Epithelial cell of prostate (primary cell): Measurements from ENCODE around the gene EEF1AKMT1.
"Not testable (repeated sequence)": the region's sequence is repeated elsewhere in the genome, so short reads cannot be mapped to it uniquely, and the experiment has no call there.

Experiments used
- DNase-seq: peaks from one replicate; pipeline ENCODE4 v3.0.0-alpha.2; 2011; ENCODE audit warnings: low read depth, low spot score
- H3K27ac ChIP-seq: fragments of 450-650 bp; 2 replicates; pipeline ENCODE4 v1.5.1; 2017; ENCODE audit warnings: mild to moderate bottlenecking

Gene EEF1AKMT1

DNA sequence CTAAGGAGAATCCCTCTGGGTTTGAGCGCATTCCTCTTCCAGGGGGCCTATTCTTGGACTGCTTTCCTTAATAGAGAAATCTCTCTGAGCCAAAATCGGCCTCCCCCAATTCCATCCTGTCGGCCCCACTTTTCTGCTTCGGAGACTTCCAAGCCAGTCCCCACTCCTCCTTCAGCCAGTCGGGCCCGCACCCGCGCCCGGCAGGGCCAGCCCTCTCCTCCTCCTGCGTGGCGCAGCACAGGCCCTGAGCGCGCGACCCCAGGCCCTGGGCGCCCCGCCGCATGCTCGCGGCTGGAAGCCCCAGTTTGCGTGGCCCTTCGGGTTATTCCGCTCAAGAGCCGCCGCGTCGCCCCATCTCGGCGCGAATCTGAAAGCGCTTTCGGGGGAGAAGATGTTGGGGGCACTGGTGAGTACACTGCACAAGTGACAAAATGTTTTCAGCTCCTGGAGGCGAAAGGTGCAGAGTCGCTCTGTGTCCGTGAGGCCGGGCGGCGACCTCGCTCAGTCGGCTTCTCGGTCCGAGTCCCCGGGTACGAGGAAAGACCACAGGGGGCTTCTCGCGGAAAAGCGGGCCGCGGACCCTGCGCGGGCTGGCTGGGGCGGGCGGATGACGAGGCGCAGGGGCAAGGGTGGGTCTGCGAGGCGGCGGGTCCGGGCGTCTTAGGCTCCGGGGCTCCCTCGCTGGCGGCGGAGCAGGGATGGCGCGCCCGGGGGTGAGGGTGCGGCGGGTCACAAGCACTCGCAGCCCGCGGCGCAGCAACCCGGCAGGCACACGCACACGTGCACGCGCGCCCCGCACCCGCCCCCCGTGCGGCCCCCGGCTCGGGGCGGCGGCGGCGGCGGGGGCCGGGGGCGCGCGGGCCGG lies 70.6 kb downstream of the EEF1AKMT1 start, which contains the start of gene IL17D:
IL17D (plus strand) TSS at position 785 of the 865 bp plus-strand sequence. CDS start 303 bp downstream, outside the sequence.
- H3K27ac ChIP-seq, result no peak within 1 kb of the TSS
- DNase-seq, result no peak

DNA sequence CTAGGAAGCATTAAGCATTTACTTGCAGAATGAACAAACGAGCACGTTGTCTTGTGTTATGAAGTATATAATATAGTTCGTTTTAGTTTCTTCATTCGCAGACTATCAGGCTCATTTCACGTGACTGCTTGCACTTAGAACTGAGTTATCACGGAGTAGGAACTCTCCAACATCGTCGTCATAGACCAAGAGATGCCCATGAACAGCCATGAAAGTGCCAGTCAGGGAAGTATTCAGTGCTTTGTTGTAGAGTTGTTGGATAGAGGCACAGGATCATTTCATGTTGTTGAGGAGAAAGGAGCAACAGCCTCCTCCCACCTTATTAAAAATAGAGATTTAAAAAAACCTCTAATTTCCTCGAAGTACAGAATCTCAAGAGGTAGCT lies 71.2 kb downstream of the EEF1AKMT1 start:
- H3K27ac ChIP-seq, result no peak overlapping the region
- DNase-seq, result no peak

DNA sequence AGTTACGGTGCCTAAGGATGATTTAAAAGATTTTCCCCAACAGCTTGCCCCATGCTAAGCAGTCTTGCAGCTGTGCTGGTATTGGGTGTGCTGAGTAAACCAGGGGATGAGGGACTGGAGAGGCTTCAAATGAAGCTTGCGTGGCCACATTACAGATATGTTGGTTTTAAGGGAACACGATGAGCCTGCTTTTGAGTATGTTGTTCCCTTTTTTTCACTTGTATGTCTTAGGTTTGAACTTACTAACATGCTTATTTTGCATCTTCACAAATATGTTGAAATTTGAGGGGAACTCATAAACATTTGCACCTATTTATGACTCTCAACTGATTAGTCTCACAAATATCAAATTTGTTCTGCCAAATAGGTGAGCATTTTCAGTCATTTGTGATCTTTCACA lies 72.3 kb downstream of the EEF1AKMT1 start:
- H3K27ac ChIP-seq, result no peak overlapping the region
- no peak for DNase-seq

DNA sequence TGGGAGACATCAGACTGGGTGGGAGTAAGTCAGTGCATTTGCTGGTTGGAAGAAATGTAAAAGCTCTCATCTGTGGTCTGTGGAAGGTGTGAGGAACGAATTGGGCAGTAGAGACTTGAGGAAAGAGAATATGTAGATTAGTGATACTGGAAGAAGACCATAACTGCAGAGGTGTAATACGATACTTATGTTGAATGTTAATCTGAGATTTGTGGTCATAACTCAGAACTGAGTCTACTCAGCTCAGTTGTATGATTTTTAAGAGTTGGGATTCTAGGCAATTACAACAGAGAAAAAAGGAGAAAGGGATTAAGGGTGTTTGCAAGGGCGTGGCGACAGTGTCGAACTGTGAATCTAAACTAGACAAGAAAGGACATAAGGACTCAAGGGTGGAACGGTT lies 73.5 kb downstream of the EEF1AKMT1 start:
- DNase-seq, result no peak

DNA sequence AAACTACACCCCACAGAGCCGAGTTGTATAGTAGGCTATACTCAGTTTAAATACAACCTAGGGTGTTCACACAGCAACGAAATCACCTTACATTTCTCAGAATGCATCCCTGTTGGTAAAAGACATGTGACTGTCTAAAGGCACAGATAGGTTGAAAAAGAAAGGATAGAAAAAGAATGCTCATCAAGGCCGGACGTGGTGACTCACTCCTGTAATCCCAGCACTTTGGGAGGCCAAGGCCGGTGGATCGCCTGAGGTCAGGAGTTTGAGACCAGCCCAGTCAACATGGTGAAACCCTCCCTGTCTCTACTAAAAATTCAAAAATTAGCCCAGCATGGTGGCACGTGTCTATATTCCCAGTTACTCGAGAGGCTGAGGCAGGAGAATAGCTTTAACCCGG lies 74.0 kb downstream of the EEF1AKMT1 start:
- no peak overlapping the region for H3K27ac ChIP-seq
- DNase-seq, result no peak

More for the DNA sequence above, 73.5 kb downstream of the EEF1AKMT1 start:
- H3K27ac ChIP-seq, result no peak overlapping the region

DNA sequence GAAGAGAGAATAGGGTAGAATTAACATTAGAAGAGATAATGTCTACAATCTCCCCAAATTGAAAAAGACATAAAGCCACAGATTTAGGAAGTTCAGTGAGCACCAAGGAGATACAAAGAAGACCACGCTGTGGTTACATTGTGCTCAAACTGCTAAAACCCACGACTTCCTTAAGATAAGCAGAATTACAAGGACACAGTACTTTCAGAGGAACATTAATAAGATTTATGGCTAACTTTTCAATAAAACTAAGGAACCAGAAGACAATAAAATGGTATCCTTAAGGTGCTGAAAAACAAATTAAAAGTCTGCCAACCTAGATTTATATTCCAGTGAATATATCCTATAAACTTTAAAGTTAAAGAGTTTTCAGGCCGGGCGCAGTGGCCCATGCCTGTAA lies 77.7 kb downstream of the EEF1AKMT1 start:
- DNase-seq, result no peak
- no peak overlapping the region for H3K27ac ChIP-seq

DNA sequence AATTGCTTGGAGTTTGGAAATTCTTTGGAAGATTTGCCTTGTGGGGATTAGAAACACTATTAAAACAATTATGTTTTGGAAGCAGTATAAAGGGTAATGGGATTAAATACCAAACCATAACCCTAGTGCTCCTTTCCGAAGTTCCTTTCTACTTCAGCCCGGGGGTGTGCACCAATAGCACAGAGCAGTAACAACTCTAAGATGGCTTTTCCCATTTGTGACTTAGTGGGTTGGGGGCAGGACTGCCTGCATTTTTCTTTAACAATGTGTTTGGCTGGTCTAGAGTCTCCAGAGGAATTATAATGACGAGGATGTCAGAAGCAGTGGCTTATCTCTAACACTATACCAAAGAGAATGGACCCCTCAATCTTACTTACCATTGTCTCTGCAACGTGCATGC lies 82.1 kb downstream of the EEF1AKMT1 start:
- no peak for DNase-seq

DNA sequence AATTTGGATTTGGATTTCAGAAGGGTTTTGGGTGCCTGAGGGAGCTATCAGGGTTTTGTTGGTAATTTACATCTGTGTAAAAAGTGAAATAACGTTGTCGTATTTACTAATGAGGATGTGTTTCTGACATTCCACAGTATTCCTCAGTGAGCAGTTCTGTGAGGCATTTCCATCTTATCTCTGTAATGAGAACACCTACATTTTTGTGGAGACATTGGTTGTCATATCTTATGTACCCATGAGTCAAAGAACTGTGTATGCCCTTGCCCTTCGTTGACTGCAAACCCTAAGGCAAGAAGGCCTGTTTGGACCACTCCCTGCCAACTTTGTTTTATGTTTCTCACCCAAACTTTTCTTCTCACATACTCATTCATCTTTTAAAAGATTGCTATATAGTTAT lies 84.5 kb downstream of the EEF1AKMT1 start:
- H3K27ac ChIP-seq, result no peak overlapping the region
- DNase-seq, result no peak

More for the DNA sequence above, 82.1 kb downstream of the EEF1AKMT1 start:
- H3K27ac ChIP-seq, result no peak overlapping the region

DNA sequence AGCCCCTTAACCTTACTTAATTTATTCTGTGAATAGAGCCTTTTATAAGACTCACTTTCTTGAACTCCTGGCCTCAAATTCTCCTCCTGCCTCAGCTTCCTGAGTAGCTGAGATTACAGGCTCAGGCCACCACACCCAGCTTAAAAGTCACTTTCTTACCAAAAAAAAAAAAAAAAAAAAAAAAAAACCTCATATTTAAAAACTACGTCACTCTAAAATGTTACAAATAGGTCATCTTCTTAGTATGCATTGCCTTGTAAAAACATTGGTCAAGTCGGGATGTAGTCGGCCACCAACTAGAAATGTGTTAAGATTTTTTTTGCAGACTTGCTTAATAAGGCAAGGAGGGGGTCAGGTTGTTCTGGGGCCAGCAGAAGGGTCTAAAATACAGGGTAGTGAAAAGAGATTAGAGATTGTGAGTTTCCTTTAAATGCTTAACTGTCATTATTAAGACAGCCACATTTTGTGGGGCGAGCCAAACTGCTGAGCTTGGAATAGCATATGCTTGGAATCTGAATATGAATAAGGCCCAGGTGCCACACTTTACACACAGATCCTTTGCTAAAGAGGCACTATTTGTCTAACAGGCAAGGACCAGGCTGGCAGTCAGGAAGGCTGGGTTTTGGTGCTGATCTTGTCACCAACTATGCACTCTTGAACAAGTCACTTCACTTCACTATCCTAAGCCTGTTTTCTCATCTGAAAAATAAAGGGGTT lies 86.7 kb downstream of the EEF1AKMT1 start:
- H3K27ac ChIP-seq, result no peak overlapping the region
- no peak for DNase-seq

DNA sequence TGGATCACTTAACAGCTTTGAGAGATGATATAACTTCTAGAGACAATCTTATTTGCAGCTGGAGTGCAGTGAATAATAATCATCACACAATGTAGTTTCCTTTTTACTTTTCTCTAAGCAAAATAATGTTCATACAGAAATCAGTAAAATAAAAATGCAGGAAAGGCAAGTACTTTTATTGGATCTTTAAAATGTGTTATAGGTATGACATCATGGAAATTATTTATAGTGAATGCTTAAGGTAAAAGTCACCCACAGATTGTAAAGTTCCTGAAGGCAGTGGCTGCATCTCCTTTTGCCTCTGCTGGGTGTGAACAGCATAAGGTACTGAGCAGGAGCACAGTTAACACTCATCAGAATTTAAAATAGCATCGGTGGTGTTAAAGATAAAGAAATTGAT lies 87.6 kb downstream of the EEF1AKMT1 start:
- no peak overlapping the region for H3K27ac ChIP-seq
- DNase-seq, result no peak

DNA sequence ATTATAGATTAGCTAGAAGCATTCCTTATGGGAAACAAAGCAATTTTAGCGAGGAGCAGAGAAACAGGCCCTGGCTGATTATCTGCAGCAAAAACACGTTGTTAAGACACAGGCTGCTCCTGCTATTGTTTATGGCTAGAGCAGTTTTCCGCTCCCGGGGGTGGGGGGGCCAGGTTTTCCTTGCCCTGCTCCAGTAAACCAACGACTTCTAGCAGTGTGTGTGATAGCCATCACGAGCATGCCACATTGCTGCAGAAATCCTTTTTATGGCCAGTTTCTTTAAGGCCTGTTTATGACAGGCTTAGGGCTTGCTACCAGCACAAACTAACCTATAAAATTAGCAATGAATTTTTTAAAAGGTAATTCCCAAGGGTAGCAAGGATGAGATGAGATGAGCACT lies 88.7 kb downstream of the EEF1AKMT1 start:
- no peak for DNase-seq
- no peak overlapping the region for H3K27ac ChIP-seq

DNA sequence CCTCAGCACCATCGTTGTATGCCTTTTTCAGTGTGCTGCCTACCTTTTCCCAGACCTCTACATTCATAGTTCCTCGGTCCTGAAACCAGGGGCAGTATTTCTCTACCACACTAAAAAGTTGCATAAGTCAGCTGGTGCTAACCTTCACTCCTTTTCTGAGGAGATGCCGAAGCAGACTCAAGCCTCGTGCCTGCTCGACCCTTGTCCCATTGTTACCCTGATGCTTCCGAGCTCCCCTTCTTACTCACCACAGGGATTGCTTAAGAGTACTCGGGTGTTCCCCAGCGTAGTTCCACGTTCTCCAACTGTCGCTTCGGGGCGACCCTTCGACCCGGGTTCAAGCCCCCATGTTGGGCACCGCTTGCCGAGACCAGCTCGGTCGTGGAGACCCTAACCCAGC lies 89.2 kb downstream of the EEF1AKMT1 start:
- DNase-seq, result no peak

DNA sequence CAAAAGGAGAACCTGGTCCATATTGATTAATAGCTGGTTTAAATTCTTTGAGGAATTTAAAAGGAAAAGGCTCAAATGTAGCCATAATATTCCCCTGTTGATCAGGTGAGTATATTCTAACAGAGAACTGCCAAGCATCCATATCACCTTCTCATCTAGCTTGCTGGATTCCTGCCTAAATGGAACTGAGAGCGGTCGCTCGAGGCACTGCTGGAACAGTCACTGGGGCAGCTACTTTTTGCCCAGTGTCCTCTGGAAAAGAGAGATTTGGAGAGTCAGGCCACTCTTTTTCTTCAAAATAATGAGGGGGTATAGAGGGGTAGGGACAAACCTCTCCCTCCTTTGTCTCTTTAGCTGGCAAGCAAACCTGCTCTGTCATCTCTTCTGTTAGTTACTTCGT lies 89.7 kb downstream of the EEF1AKMT1 start:
- H3K27ac ChIP-seq, result no peak overlapping the region
- no peak for DNase-seq

More for the DNA sequence above, 89.2 kb downstream of the EEF1AKMT1 start:
- no peak overlapping the region for H3K27ac ChIP-seq

DNA sequence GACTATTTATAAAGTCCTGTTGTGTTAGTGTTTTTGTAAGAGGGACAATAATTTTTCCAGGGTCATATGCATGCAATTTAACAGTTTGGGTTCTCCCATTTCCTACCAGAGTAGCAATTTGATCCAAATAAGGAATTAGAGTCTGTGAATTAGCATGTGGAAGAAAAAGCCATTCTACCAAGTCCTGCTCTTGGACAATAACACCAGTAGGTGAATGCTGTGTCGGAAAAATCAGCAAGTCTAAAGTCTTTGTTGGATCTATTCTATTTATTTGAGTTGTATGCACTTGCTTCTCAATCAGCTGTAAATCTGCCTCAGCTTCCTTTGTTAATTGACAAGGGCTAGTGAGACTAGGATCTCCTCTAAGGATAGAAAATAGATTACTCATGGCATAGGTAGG lies 91.7 kb downstream of the EEF1AKMT1 start:
- H3K27ac ChIP-seq, result no peak overlapping the region
- no peak for DNase-seq

DNA sequence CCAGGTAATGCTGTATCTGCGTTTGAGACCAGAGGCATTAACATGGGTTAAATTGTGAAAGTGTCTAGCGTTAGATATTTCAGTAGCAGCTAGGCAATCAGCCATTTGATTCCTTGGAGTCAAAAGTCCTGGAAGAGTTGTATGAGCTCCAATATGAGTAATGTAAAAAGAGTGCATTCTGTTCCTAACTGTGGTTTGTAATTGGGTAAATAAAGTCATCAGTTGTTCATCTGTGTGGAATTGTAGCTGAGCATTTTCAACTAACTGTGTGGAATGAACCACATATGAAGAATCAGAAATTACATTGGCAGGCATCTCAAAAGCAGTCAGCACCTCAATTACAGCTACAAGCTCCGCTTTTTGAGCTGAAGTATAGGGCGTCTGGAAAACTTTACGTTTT lies 92.3 kb downstream of the EEF1AKMT1 start:
- DNase-seq, H3K27ac ChIP-seq: not testable (repeated sequence)

DNA sequence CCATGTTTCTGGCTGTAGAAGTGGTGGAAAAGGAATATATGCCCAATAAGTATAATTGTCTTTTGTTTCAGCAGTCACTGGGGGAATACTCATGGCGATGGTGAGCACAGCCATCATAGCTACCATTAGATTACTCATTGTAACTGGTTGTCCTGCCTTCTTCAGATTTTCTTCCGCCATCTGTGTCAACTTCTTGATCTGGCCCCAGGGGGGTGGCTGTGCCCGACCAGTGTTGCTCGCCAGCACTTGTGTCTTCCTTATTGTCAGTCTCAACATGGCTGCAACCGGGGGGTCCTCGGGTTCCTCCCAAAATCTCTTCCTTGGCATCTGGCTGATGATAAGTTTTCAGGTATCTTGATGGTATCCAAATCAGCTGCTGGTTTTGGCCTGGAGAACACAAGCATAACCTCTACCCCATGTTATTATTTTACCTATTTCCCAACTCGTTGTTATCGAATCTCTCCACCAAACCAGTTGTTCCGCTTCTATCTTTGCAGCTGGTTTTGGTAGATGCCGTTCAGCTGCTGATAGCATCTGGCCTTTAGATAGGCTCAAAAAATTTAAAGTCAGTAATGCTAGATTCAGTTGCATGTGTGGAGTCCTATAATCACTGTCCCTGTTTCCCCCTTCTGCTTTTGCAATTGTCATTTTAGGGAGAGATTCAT lies 93.2 kb downstream of the EEF1AKMT1 start:
- no peak for DNase-seq
- H3K27ac ChIP-seq, result no peak overlapping the region

DNA sequence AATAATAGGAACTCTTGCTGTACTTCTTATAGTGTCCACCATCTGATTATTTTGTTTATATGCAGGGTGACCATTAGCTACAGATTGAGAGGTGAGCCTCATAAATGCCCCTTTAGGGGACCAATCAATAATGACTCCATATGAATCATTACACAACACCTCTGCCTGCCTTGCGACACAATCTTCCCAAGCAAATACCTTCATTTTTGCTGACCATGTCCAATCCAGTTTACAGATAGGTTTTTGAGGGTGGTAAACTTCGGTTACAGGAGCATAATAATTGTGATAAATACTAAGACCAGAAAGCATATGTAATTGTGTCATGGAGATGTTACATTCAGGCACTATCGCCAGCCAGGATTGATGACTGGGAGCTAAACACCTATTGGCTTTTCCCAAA lies 93.9 kb downstream of the EEF1AKMT1 start:
- no peak for DNase-seq
- no peak overlapping the region for H3K27ac ChIP-seq
